T-helper 1 cell treated with Interleukin-12 subunit alpha and Interleukin-12 subunit beta and Interleukin-4 antibody, amounts not matched to agents 30 μg/mL and 1 μg/mL, for 36 hours (primary cell): Measurements from ENCODE around the gene PRMT7.
A peak's percentile ranks its signal among the peaks of the same experiment; 100 is the strongest.

Experiments
- H3K27ac Mint-ChIP-seq: one replicate; pipeline ENCODE4 v1.8.0; 2021; ENCODE audit warnings: mild to moderate bottlenecking, mixed read lengths
- H3K27me3 Mint-ChIP-seq: one replicate; pipeline ENCODE4 v1.8.0; 2021; ENCODE audit warnings: low read depth, mixed read lengths
- H3K36me3 Mint-ChIP-seq: one replicate; pipeline ENCODE4 v1.8.0; 2021; ENCODE audit warnings: low read depth, mixed read lengths
- H3K4me1 Mint-ChIP-seq: one replicate; pipeline ENCODE4 v1.8.0; 2021; ENCODE audit warnings: low read depth, mixed read lengths
- H3K4me3 Mint-ChIP-seq: one replicate; pipeline ENCODE4 v1.8.0; 2021; ENCODE audit warnings: mild to moderate bottlenecking, moderate library complexity, mixed read lengths
- H3K9me3 Mint-ChIP-seq: one replicate; pipeline ENCODE4 v1.8.0; 2021; ENCODE audit warnings: mixed read lengths

Gene PRMT7

DNA sequence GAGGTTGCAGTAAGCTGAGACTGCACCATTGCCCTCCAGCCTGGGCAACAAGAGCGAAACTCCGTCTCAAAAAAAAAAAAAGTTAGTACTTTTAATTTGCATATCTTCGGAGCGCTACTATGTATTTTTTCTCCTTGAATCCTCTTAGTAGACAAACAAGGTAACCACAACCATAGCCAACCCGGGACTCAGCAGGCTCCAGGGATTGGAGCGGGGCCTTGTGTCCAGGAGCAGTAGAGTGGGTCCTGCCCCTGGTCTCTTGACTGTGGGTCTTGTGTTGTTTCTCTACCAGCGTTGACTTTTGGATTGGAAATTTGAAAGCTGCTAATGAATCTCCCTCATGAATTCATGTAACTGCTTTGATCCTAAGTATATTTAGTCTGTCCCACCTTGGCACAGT lies 32.3 kb downstream of the PRMT7 start:
- H3K4me3 Mint-ChIP-seq = no peak overlapping the region
- no peaks in the 10 kb centered on the region for H3K9me3 Mint-ChIP-seq
- H3K36me3 Mint-ChIP-seq = peaks cover 65% of the 10 kb centered on the region
- H3K27ac Mint-ChIP-seq = no peak overlapping the region
- no peaks in the 10 kb centered on the region for H3K27me3 Mint-ChIP-seq
- H3K4me1 Mint-ChIP-seq = peaks cover 13% of the 10 kb centered on the region

DNA sequence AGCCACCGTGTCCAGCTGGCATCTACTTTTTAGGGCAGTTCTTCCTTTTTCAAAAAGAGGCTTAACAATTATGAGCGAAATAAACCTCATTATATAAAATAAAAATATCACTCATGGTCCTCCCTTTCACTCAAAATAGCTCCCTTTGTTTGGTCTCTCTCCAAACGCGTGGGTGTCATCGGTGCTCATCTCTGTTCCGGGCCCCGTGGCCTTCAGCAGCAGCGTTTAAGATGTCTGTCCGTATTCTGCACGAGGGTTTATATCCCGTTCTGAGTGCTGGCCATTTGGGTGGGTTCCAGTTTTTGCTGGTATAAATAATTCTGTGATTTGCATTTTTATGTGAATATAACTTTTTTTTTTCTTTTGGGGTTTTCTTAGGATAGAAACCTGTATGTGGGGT lies 33.4 kb downstream of the PRMT7 start:
- Mint-ChIP-seq H3K4me1 (peaks cover 14% of the 10 kb centered on the region), H3K9me3 (no peaks in the 10 kb centered on the region), H3K27me3 (no peaks in the 10 kb centered on the region), H3K27ac (no peak overlapping the region), H3K4me3 (no peak overlapping the region), H3K36me3 (peaks cover 68% of the 10 kb centered on the region)

DNA sequence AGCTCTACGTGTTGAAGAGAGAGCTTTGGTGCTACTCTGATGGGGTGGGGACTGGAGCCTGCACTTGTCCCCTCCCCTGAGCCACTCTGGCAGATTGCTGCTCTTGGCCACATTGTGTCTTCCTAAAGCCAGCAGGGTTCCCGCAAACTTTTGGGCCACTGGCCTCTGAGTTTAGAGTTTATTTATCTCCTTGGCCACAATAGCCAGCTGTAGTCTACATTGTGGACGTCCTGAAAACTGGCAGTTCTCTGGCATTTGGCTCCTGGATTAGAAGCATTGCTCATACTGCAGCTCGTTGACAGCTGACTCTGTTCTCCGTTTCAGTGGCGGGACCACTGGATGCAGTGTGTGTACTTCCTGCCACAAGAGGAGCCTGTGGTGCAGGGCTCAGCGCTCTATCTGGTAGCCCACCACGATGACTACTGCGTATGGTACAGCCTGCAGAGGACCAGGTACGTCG lies 34.6 kb downstream of the PRMT7 start:
- H3K27me3 Mint-ChIP-seq = no peaks in the 10 kb centered on the region
- H3K9me3 Mint-ChIP-seq = no peaks in the 10 kb centered on the region
- H3K36me3 Mint-ChIP-seq = peaks cover 63% of the 10 kb centered on the region
- H3K4me1 Mint-ChIP-seq = peaks cover 16% of the 10 kb centered on the region
- no peak overlapping the region for H3K27ac Mint-ChIP-seq
- H3K4me3 Mint-ChIP-seq = no peak overlapping the region

DNA sequence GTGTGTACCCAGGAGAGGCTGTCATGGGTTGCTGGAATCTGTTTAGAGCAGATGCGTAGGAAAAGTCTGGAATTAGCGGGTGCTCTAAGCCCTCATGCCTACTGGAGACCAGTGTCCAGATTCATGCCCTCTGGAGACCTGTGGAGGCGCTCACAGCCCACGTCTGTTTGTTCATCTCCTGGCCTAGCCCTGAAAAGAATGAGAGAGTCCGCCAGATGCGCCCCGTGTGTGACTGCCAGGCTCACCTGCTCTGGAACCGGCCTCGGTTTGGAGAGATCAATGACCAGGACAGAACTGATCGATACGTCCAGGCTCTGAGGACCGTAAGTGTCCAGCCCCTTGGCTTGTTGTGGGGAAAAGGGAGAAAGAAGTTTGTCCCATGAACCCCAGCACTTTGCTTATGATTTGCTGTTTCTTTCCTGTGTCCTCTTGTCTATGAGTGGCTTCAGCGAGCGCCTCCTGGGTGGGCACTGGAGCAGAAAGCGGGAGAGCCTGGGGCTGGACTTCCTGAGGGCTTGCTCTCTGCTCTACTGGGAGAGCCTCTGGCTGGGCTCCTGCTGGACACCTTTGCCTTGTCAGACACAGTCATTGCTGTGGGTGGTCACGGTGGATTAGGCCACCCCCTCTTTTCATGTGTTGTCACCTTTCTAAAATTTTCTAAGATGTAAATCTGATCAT lies 35.3 kb downstream of the PRMT7 start:
- Mint-ChIP-seq H3K9me3 (no peaks in the 10 kb centered on the region), H3K27ac (no peak overlapping the region), H3K4me3 (no peak overlapping the region), H3K36me3 (peaks cover 60% of the 10 kb centered on the region), H3K27me3 (no peaks in the 10 kb centered on the region), H3K4me1 (peaks cover 12% of the 10 kb centered on the region)

DNA sequence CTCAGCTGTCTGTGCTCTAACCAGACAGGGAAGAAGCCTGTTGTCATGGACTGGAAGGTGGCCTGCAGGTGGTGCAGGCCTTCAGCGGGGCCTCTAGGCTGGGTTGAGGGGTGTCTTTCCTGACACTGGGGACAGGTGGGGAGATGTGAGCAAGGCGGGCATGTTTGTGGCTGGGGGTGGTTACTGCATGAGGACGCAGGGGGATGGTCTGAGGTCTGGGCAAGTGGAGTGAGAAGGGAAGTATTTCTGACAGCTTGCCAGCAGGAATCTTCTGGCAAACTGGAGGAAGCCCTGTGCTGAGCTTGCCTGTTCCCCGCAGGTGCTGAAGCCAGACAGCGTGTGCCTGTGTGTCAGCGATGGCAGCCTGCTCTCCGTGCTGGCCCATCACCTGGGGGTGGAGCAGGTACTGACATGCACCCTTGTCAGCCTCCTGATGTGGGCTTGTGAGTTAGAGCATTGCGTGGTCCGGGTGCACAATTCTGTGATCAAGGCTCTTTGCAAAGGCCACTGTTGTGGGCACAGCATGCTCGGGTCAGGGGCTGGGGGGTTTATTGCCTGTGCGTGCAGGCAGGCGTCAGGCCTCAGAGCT lies 36.2 kb downstream of the PRMT7 start:
- peaks cover 12% of the 10 kb centered on the region for H3K4me1 Mint-ChIP-seq
- no peak overlapping the region for H3K4me3 Mint-ChIP-seq
- H3K27ac Mint-ChIP-seq = peak overlapping the region; percentile 65
- H3K27me3 Mint-ChIP-seq = no peaks in the 10 kb centered on the region
- no peaks in the 10 kb centered on the region for H3K9me3 Mint-ChIP-seq
- peaks cover 61% of the 10 kb centered on the region for H3K36me3 Mint-ChIP-seq

DNA sequence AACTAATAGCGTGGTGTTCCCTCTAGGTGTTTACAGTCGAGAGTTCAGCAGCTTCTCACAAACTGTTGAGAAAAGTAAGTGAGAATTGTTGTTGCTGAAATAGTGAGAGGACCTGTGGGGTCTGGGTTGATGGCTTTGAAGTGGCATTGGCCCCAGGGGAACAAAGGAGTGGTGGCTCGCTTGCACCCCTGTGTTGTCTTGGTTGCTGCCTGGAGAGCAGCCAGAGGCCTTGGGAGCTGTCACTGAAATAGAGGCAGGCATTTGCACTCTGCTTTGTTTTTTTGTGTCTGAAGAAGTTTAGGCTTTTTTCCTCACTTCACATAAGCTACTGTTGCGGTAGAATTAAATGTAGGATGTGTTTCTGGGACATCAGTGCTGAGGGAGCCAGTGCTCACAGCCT lies 36.8 kb downstream of the PRMT7 start:
- Mint-ChIP-seq H3K36me3 (peaks cover 57% of the 10 kb centered on the region), H3K9me3 (no peaks in the 10 kb centered on the region), H3K27ac (no peak overlapping the region), H3K4me3 (no peak overlapping the region), H3K27me3 (no peaks in the 10 kb centered on the region), H3K4me1 (peaks cover 12% of the 10 kb centered on the region)

DNA sequence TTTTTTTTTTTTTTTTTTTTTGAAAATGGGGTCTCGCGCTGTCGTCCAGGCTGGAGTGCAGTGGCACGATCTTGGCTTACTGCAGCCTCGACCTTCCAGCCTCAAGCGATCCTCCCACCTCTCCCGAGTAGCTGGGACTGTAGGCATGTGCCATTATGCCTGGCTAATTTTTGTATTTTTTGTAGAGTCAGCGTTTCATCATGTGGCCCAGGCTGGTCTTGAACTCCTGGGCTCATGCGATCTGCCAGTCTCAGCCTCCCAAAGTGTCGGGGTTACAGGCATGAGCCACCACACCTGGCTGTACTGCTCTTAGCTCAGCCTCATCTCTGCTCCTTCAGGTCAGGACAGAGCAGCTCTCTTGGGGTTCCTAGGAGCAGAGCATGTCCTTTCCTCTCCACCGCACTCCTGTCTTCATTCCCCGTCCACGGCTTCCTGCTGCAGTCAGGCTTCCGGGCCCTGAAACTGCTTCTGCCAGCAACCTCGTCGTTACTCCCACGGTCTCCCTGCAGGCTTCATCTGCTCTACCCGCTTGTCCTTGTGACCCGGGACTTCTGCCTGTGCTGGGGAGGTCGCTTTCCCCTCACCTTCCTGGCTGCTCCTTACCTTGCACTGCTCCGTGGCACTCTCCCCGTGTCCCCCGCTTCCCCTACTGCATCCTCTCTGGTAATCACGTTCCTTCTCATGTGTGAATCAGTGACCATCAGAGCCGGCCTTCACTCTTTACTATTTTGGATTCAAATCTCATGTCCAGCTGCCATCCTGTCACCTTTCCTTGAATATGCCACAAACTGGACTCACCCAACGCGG lies 38.0 kb downstream of the PRMT7 start:
- H3K9me3 Mint-ChIP-seq = no peaks in the 10 kb centered on the region
- H3K4me3 Mint-ChIP-seq = no peak overlapping the region
- H3K36me3 Mint-ChIP-seq = peaks cover 59% of the 10 kb centered on the region
- H3K4me1 Mint-ChIP-seq = peaks cover 12% of the 10 kb centered on the region
- no peaks in the 10 kb centered on the region for H3K27me3 Mint-ChIP-seq
- no peak overlapping the region for H3K27ac Mint-ChIP-seq

DNA sequence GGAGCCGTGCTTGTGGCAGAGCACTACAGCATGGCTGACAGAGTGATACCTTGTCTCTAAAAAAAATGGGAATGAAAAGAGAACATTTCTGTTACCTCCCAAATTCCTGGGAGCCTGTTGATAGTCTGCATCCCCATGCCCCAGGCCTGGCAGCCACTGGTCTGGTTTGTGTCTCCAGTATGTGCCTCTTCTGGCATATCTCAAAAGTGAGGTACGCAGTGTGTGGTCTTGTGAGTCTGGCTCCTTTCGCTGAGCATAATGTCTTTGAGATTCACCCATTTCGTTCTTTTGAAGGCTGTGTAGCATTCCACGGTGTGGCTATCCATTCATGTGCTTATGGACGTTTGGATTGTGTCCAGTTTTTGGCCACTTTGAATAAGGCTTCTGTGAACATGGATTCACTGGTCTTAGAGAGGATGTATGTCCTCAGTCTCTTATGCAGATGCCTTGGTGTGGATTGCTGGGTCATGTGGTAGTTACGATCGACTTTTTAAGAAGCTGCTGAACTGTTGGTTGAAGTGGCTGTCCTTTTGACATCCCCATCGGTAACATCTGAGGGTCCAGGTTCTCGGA lies 39.1 kb downstream of the PRMT7 start:
- Mint-ChIP-seq H3K27ac (no peak overlapping the region), H3K36me3 (peaks cover 60% of the 10 kb centered on the region), H3K4me1 (peaks cover 14% of the 10 kb centered on the region), H3K27me3 (no peaks in the 10 kb centered on the region), H3K4me3 (no peak overlapping the region), H3K9me3 (no peaks in the 10 kb centered on the region)

DNA sequence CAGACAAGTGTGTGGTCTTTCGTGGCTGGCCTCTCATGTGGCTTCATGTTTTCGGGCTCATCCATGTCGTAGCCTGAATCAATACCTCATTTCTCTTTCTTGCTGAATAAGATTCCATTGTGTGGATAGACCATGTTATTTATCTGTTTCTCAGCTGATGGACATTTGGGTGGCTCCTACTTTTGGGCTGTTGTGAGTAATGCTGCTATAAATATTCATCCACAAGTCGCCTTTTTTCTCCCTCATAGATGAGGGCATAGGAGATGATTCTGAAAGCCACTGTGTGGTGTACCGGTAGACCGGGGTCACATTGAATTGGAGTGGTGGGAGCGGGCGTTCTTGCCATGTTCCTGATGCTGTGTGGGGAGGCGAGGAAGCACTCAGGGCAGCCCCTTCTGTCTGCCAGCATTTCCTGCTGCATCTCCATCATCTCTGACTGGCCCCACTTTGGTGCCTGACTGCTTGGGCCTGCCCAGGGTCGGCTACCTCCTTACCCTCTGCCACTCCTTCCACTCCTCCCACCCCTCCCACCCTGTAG lies 40.1 kb downstream of the PRMT7 start:
- no peak overlapping the region for H3K27ac Mint-ChIP-seq
- no peak overlapping the region for H3K4me3 Mint-ChIP-seq
- no peaks in the 10 kb centered on the region for H3K27me3 Mint-ChIP-seq
- no peaks in the 10 kb centered on the region for H3K9me3 Mint-ChIP-seq
- peaks cover 21% of the 10 kb centered on the region for H3K4me1 Mint-ChIP-seq
- peaks cover 58% of the 10 kb centered on the region for H3K36me3 Mint-ChIP-seq

DNA sequence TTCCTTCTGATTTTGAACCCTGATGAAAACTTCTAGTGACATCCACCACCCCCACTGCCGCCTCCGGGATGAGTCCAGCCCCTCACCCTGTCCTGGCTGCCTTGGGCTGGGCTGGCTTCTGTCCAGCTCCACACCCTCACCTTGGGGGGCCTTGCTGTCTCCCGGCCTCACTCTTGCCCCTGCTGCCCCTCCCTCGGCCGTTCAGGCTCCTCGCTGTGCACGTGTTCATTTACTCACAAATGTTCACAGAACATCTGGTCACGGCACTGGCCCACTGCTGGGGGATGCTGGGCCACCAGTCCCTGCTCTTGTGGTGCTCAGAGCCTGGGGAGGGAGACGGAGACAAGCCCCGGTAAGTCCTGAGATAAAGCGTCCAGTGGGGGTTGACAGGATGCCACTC lies 40.6 kb downstream of the PRMT7 start:
- Mint-ChIP-seq H3K4me1 (peaks cover 25% of the 10 kb centered on the region), H3K27ac (no peak overlapping the region), H3K4me3 (no peak overlapping the region), H3K36me3 (peaks cover 58% of the 10 kb centered on the region), H3K9me3 (no peaks in the 10 kb centered on the region), H3K27me3 (no peaks in the 10 kb centered on the region)

DNA sequence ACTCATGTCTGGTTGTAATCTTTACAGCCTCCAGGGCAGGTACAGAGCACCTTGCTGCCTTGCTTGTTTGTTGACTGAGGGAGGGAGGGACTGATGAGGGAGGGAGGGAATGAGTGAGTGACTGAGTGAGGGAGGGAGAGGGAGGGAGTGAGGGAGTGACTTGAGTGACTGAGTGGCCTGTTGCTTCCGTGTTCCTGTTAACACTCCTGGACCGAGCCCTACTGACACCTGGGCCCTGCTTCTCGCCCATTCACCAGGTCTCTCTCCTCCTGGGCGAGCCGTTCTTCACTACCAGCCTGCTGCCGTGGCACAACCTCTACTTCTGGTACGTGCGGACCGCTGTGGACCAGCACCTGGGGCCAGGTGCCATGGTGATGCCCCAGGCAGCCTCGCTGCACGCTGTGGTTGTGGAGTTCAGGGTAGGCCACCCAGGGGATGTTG lies 41.2 kb downstream of the PRMT7 start:
- Mint-ChIP-seq H3K4me1 (peaks cover 29% of the 10 kb centered on the region), H3K27me3 (no peaks in the 10 kb centered on the region), H3K4me3 (no peak overlapping the region), H3K36me3 (peaks cover 56% of the 10 kb centered on the region), H3K27ac (no peak overlapping the region), H3K9me3 (no peaks in the 10 kb centered on the region)

DNA sequence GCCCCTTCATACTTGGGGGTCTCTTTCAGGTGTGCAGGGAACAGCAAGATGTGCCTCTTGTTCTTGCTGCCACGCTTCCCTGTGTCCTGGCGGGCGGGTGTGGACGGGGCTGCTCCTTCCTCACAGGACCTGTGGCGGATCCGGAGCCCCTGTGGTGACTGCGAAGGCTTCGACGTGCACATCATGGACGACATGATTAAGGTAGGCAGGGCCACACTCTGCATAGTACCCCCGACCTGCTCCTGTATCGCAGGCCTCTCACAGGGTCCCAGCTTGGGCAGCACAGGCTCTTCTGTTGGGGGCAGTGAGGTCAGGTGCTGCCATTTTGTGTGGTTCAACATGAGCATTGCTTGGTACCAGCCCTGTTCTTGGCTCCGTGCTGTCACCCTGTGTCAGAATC lies 42.5 kb downstream of the PRMT7 start:
- H3K4me1 Mint-ChIP-seq = peaks cover 32% of the 10 kb centered on the region
- peaks cover 59% of the 10 kb centered on the region for H3K36me3 Mint-ChIP-seq
- H3K27ac Mint-ChIP-seq = no peak overlapping the region
- no peaks in the 10 kb centered on the region for H3K27me3 Mint-ChIP-seq
- H3K4me3 Mint-ChIP-seq = no peak overlapping the region
- H3K9me3 Mint-ChIP-seq = no peaks in the 10 kb centered on the region

DNA sequence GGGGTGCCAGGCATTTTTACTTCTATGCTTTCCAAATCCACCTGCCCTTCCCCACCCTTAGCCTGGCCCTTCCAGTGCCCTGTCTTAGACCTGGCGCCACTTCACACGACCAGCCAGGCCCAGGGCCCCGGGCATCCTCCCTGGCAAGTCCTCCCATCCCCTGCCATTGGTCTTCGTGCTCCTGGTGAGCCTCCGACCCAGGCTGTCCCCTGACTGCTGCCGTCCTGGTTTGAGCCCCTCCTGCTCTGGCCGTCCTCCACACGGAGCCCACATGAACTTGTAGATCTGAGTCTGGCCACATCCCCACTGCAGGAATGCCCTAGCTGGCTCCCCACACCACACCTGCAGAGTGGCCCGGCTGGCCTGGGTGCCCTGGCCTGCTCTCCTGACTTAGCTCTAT lies 44.0 kb downstream of the PRMT7 start:
- peaks cover 31% of the 10 kb centered on the region for H3K4me1 Mint-ChIP-seq
- H3K27me3 Mint-ChIP-seq = no peaks in the 10 kb centered on the region
- H3K9me3 Mint-ChIP-seq = no peaks in the 10 kb centered on the region
- H3K36me3 Mint-ChIP-seq = peaks cover 49% of the 10 kb centered on the region
- no peak overlapping the region for H3K4me3 Mint-ChIP-seq
- no peak overlapping the region for H3K27ac Mint-ChIP-seq

DNA sequence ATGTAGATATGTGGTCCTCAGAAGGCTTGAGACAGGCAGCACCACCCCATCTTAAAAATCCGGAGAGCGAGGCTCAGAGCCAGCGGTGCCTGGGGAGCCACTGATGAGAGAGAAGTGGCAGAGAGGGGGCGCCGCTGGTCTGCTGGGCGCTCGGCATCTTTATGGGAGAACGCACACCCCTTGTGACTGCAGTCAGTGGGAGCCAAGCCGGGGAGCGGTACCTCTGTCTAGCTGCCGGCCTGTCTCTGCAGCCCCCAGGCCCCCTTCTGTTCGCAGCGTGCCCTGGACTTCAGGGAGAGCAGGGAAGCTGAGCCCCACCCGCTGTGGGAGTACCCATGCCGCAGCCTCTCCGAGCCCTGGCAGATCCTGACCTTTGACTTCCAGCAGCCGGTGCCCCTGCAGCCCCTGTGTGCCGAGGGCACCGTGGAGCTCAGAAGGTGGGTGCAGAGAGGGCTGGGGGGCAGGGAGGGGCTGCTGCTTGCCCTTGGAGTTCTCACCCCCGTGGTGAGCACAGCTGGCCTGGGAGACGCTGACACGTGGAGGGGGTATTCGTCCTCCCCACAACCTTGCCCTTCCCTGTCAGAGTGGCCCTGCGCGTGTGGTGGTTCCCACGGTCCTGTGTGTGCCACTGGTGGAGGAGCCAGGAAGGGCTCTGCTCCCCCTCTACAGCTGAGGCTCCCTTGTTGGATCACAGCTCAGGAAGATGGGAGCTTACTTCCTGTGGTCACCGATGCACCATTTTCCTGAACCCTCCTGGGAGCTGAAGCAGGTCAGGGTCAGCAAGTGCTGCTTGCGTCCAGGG lies 44.8 kb downstream of the PRMT7 start:
- no peaks in the 10 kb centered on the region for H3K27me3 Mint-ChIP-seq
- peaks cover 49% of the 10 kb centered on the region for H3K36me3 Mint-ChIP-seq
- no peak overlapping the region for H3K27ac Mint-ChIP-seq
- peak overlapping the region; percentile 65 for H3K4me3 Mint-ChIP-seq
- peaks cover 31% of the 10 kb centered on the region for H3K4me1 Mint-ChIP-seq
- no peaks in the 10 kb centered on the region for H3K9me3 Mint-ChIP-seq
